H1 (cell line): Measurements from ENCODE around the gene OLFM3. TPM values are rescaled to one million over a fixed set of nuclear protein-coding genes. Genes with fewer than 3 reads are reported as not detected.

Experiments used
- CTCF ChIA-PET: fragments of 300-600 bp; sonication (Branson Sonifier 250); formaldehyde crosslinking; loops from one replicate; lab custom pipeline; 2021; ENCODE audit not compliant: partially characterized antibody; lab: Charles Lee
- POLR2A ChIA-PET: fragments of 300-600 bp; sonication (Branson Sonifier 250); formaldehyde crosslinking; loops from one replicate; lab custom pipeline; 2021; ENCODE audit warnings: inconsistent platforms; ENCODE audit not compliant: partially characterized antibody; lab: Charles Lee
- DNase-seq, 2 experiments: peaks; one replicate each; pipeline versions ENCODE4 v3.0.0 to v3.0.0-alpha.2; 2010 to 2022; ENCODE audit warnings: low spot score in 2 of 2, low read depth in 1 of 2, mixed read lengths in 1 of 2
- FAIRE-seq: peaks from 2 replicates; lab custom pipeline; 2011; peaks lifted over from hg19 to GRCh38; lab: Jason Lieb, UNC
- H2AFZ ChIP-seq: 2 replicates; pipeline ENCODE4 v1.8.1; 2012; ENCODE audit warnings: low read length, inconsistent platforms
- H2AK5ac ChIP-seq: 2 replicates; pipeline ENCODE4 v1.6.1; 2013; ENCODE audit warnings: low read depth, low read length
- H2BK120ac ChIP-seq: replicated peaks from 2 replicates; pipeline ENCODE3; 2013; ENCODE audit warnings: low read depth, low read length, inconsistent platforms
- H2BK12ac ChIP-seq: 2 replicates; pipeline ENCODE4 v1.6.1; 2013; ENCODE audit warnings: low read depth, low read length
- H2BK15ac ChIP-seq: 2 replicates; pipeline ENCODE4 v1.6.1; 2013; ENCODE audit warnings: low read length
- H2BK20ac ChIP-seq: 2 replicates; pipeline ENCODE4 v1.6.1; 2013; ENCODE audit warnings: low read length
- H2BK5ac ChIP-seq: 2 replicates; pipeline ENCODE4 v1.6.1; 2013; ENCODE audit warnings: low read depth, low read length
- H3K14ac ChIP-seq: 2 replicates; pipeline ENCODE4 v1.6.1; 2013; ENCODE audit warnings: inconsistent platforms; ENCODE audit not compliant: insufficient read length
- H3K18ac ChIP-seq: 2 replicates; pipeline ENCODE4 v1.6.1; 2013; ENCODE audit warnings: low read length; ENCODE audit errors: extremely low read depth
- H3K23ac ChIP-seq: 2 replicates; pipeline ENCODE4 v1.6.1; 2013; ENCODE audit warnings: inconsistent platforms; ENCODE audit not compliant: insufficient read length
- H3K23me2 ChIP-seq: 2 replicates; pipeline ENCODE4 v1.6.1; 2013; ENCODE audit warnings: low read depth, low read length
- H3K27ac ChIP-seq: 2 replicates; pipeline ENCODE4 v1.6.1; 2011; ENCODE audit warnings: low read depth, low read length, inconsistent platforms
- H3K27me3 ChIP-seq, 4 experiments: replicated peaks in 1 of 4; 1 replicate in 1 of 4; 2 replicates in 3 of 4; pipeline versions ENCODE4 v1.6.1 to v1.8.1; 2011 to 2013; ENCODE audit warnings: low read length in 3 of 4, mild to moderate bottlenecking in 3 of 4, inconsistent platforms in 2 of 4, mixed read lengths in 2 of 4, moderate library complexity in 1 of 4; ENCODE audit not compliant: control insufficient read depth in 3 of 4, insufficient read depth in 3 of 4; ENCODE audit errors: extremely low read depth in 1 of 4
- H3K36me3 ChIP-seq, 4 experiments: 2 replicates each; pipeline versions ENCODE4 v1.6.1 to v1.8.1; 2011 to 2013; ENCODE audit warnings: mild to moderate bottlenecking in 4 of 4, low read length in 3 of 4, moderate library complexity in 2 of 4, control low read depth in 1 of 4, inconsistent platforms in 1 of 4; ENCODE audit not compliant: insufficient read depth in 4 of 4, control insufficient read depth in 2 of 4
- H3K4ac ChIP-seq: replicated peaks from 2 replicates; pipeline ENCODE3; 2013; ENCODE audit warnings: low read length, low read depth, mixed read lengths, inconsistent platforms; ENCODE audit not compliant: insufficient read length
- H3K4me1 ChIP-seq, 4 experiments: replicated peaks in 1 of 4; 1 replicate in 1 of 4; 2 replicates in 3 of 4; pipeline versions ENCODE4 v1.6.1 to v1.8.1; 2011 to 2013; ENCODE audit warnings: low read length in 3 of 4, inconsistent platforms in 2 of 4, mixed read lengths in 1 of 4; ENCODE audit not compliant: insufficient read depth in 4 of 4, control insufficient read depth in 3 of 4
- H3K4me2 ChIP-seq, 2 experiments: 2 replicates each; pipeline versions ENCODE4 v1.6.1 to v1.8.1; 2011 to 2013; ENCODE audit warnings: low read depth in 2 of 2, low read length in 2 of 2, control low read depth in 1 of 2, inconsistent platforms in 1 of 2, mild to moderate bottlenecking in 1 of 2; ENCODE audit not compliant: insufficient read depth in 1 of 2
- H3K4me3 ChIP-seq, 4 experiments: fragments of 200-600, 300-600 bp in 1 of 4; sonication (generic), shearing (Covaris generic), sonication (Bioruptor Twin) in 1 of 4; 2 replicates each; pipeline versions ENCODE4 v1.5.1 to v1.8.1; 2011 to 2016; ENCODE audit warnings: low read length in 4 of 4, low read depth in 3 of 4, control low read depth in 2 of 4, inconsistent platforms in 2 of 4, mild to moderate bottlenecking in 2 of 4, mixed read lengths in 1 of 4, moderate library complexity in 1 of 4; ENCODE audit not compliant: insufficient read depth in 2 of 4; ENCODE audit errors: extremely low read depth in 1 of 4
- H3K56ac ChIP-seq: replicated peaks from 2 replicates; pipeline ENCODE3; 2013; ENCODE audit warnings: low read depth, mild to moderate bottlenecking, mixed read lengths, low read length, inconsistent platforms; ENCODE audit not compliant: insufficient read length
- H3K79me1 ChIP-seq: 2 replicates; pipeline ENCODE4 v1.6.1; 2013; ENCODE audit warnings: low read depth, low read length, control low read depth
- H3K79me2 ChIP-seq, 2 experiments: 2 replicates each; pipeline versions ENCODE4 v1.6.1 to v1.8.1; 2012 to 2013; ENCODE audit warnings: low read length in 2 of 2, mild to moderate bottlenecking in 2 of 2, inconsistent platforms in 1 of 2; ENCODE audit not compliant: insufficient read depth in 2 of 2, control insufficient read depth in 1 of 2
- H3K9ac ChIP-seq, 4 experiments: replicated peaks in 1 of 4; 1 replicate in 1 of 4; 2 replicates in 3 of 4; pipeline versions ENCODE4 v1.6.1 to v1.8.1; 2011 to 2013; ENCODE audit warnings: low read depth in 3 of 4, low read length in 3 of 4, control low read depth in 2 of 4, mild to moderate bottlenecking in 2 of 4, moderate library complexity in 2 of 4, inconsistent platforms in 1 of 4; ENCODE audit errors: extremely low read depth in 1 of 4
- H3K9me3 ChIP-seq, 2 experiments: 2 replicates each; pipeline versions ENCODE4 v1.6.1 to v1.8.1; 2012 to 2013; ENCODE audit warnings: mild to moderate bottlenecking in 2 of 2, moderate library complexity in 2 of 2, control low read depth in 1 of 2, inconsistent platforms in 1 of 2, low read depth in 1 of 2, low read length in 1 of 2, mixed read lengths in 1 of 2; ENCODE audit not compliant: insufficient read depth in 2 of 2
- H4K20me1 ChIP-seq, 2 experiments: replicated peaks in 1 of 2; 2 replicates each; pipeline versions ENCODE3 to v1.8.1; 2011 to 2013; ENCODE audit warnings: inconsistent platforms in 2 of 2, low read length in 2 of 2, mild to moderate bottlenecking in 1 of 2; ENCODE audit not compliant: insufficient read depth in 2 of 2, control insufficient read depth in 1 of 2
- H4K5ac ChIP-seq: 2 replicates; pipeline ENCODE4 v1.6.1; 2013; ENCODE audit warnings: low read length, low read depth, mixed read lengths, inconsistent platforms; ENCODE audit not compliant: insufficient read length
- H4K8ac ChIP-seq: 2 replicates; pipeline ENCODE4 v1.8.0; 2013; ENCODE audit warnings: mild to moderate bottlenecking, moderate library complexity, low read length, inconsistent platforms; ENCODE audit not compliant: insufficient read depth; ENCODE audit errors: extremely low read depth
- H4K91ac ChIP-seq: replicated peaks from 2 replicates; pipeline ENCODE3; 2013; ENCODE audit warnings: low read length, mixed read lengths, inconsistent platforms; ENCODE audit not compliant: insufficient read length
- CTCF ChIP-seq, 3 experiments: IDR thresholded peaks; 1 replicate in 2 of 3; 2 replicates in 1 of 3; pipeline versions ENCODE4 v1.5.1 to v1.6.1; 2011; ENCODE audit warnings: low read length in 3 of 3, mild to moderate bottlenecking in 3 of 3, inconsistent platforms in 2 of 3, low read depth in 1 of 3, moderate library complexity in 1 of 3; ENCODE audit not compliant: insufficient read depth in 1 of 3; ENCODE audit errors: control extremely low read depth in 1 of 3
- GTF2F1 ChIP-seq: IDR thresholded peaks from 2 replicates; pipeline ENCODE4 v1.6.1; 2012; ENCODE audit warnings: low read depth, low read length, improper control_type of control experiment, borderline replicate concordance
- HDAC2 ChIP-seq, 2 experiments: fragments of 300-600 bp in 1 of 2; sonication (generic) in 1 of 2; IDR thresholded peaks; 2 replicates each; pipeline ENCODE4 v1.6.1; 2011 to 2012; ENCODE audit warnings: low read depth in 2 of 2, low read length in 2 of 2, mild to moderate bottlenecking in 2 of 2, moderate library complexity in 2 of 2, borderline replicate concordance in 1 of 2, inconsistent platforms in 1 of 2
- RBBP5 ChIP-seq: IDR thresholded peaks from 2 replicates; pipeline ENCODE4 v1.7.1; 2012; ENCODE audit warnings: low read depth, mild to moderate bottlenecking, inconsistent platforms, low read length, moderate library complexity, borderline replicate concordance
- ZNF274 ChIP-seq: IDR thresholded peaks from 2 replicates; pipeline ENCODE4 v1.7.0; 2012; ENCODE audit warnings: low read length, borderline replicate concordance; ENCODE audit errors: extremely low read depth
- WGBS, 2 experiments: shearing (Covaris generic) in 1 of 2; methylation state at CpG; one replicate each; pipeline versions ENCODE4 v1.1.6 to v1.1.7; 2013 to 2015; ENCODE audit warnings: low lambda C conversion rate in 2 of 2, mixed read lengths in 2 of 2, inconsistent platforms in 1 of 2, low coverage in 1 of 2, missing lambda C conversion rate in 1 of 2; ENCODE audit not compliant: insufficient replicate concordance in 2 of 2, insufficient coverage in 1 of 2, insufficient read length in 1 of 2; ENCODE audit errors: extremely low coverage in 1 of 2, missing lambda C conversion rate in 1 of 2; 5-methylcytosine and 5-hydroxymethylcytosine counted together
- polyA plus RNA-seq, 7 experiments: library from polyadenylated mRNA; depleted of rRNA in 3 of 7; stranded (reverse) in 5 of 7; unstranded in 2 of 7; fragments of >200 nt in 5 of 7; fragments of 200-250 nt in 2 of 7; gene quantifications; 1 replicate in 5 of 7; 2 replicates in 1 of 7; 4 replicates in 1 of 7; pipeline versions ENCODE4 v1.2.1 to v1.2.3, GENCODE V29; 2011 to 2013; ENCODE audit warnings: missing spikeins in 2 of 7, mixed read lengths in 2 of 7
- total RNA-seq: library from RNA; stranded (reverse); fragmentation: NEBNext Ultra II Directional; extraction: Animal tissue kit (Norgen Biotek cat#: 25700); gene quantifications from 2 replicates; pipeline ENCODE4 v1.2.1, GENCODE V29; 2021

Gene OLFM3
- total and polyA plus RNA-seq, 2 of the 8 experiments (the other 6 are each of a cell fraction or from before 2014, with no cell fraction given): 0.30 to 0.32 TPM

GRCh38 chr1:101920577-101920976 lies 76.1 kb downstream of the OLFM3 start:
- H3K56ac ChIP-seq: no peak overlapping the region
- H3K4me1 ChIP-seq: no peaks in the 10 kb centered on the region
- H3K27me3 ChIP-seq: no peaks in the 10 kb centered on the region
- no peaks in the 10 kb centered on the region for H3K36me3 ChIP-seq
- no peaks in the 10 kb centered on the region for H3K79me2 ChIP-seq
- H3K23me2 ChIP-seq: no peaks in the 10 kb centered on the region
- no peaks in the 10 kb centered on the region for H3K9me3 ChIP-seq
- no peak overlapping the region for H2AK5ac ChIP-seq
- H4K91ac ChIP-seq: no peak overlapping the region
- no peak overlapping the region for H2BK15ac ChIP-seq
- CTCF ChIA-PET: no interaction called here
- DNase-seq: no peak
- no peak overlapping the region for H2BK5ac ChIP-seq
- H4K20me1 ChIP-seq: no peaks in the 10 kb centered on the region
- no peak overlapping the region for H3K4me2 ChIP-seq
- H4K5ac ChIP-seq: no peak overlapping the region
- no peak overlapping the region for H2BK120ac ChIP-seq
- H2BK12ac ChIP-seq: no peak overlapping the region
- no peaks in the 10 kb centered on the region for H3K79me1 ChIP-seq
- TF ChIP-seq ZNF274 (no peak), RBBP5 (no peak), CTCF (IDR thresholded peaks at IDR 0.05; ENCODE audit: control extremely low read depth in 1 of 3, insufficient read depth in 1 of 3, low read depth in 1 of 3, low read length in 3 of 3) (no peak), HDAC2 (IDR thresholded peaks at IDR 0.05; ENCODE audit: borderline replicate concordance in 1 of 2, low read depth in 2 of 2, low read length in 2 of 2) (no peak), GTF2F1 (no peak)
- H3K9ac ChIP-seq: no peak overlapping the region
- no peak overlapping the region for H2BK20ac ChIP-seq
- H3K23ac ChIP-seq: no peak overlapping the region
- no peak overlapping the region for H2AFZ ChIP-seq
- 77% methylated on average over 1 of the region's 1 CpG; no CpG with 5 or more reads in 1 of the 2 experiments for WGBS, 2 experiments
- no peak overlapping the region for H3K14ac ChIP-seq
- no peak overlapping the region for H3K4ac ChIP-seq
- no peak overlapping the region for H3K18ac ChIP-seq
- no peak for FAIRE-seq
- POLR2A ChIA-PET: no interaction called here
- no peak overlapping the region for H4K8ac ChIP-seq
- H3K27ac ChIP-seq: no peak overlapping the region
- no peak overlapping the region for H3K4me3 ChIP-seq
